B cell (primary cell): ENCODE data around the gene PROC. TPM values are rescaled to one million over a fixed set of nuclear protein-coding genes. Genes with fewer than 3 reads are reported as not detected.

Experiments used
- ATAC-seq: fragments of 200-7000 bp; cut with Tn5 transposase; one replicate; pipeline ENCODE4 v1.10.0; 2021; ENCODE audit warnings: low read depth, mild to moderate bottlenecking, moderate number of reproducible peaks, moderate library complexity
- CTCF ChIA-PET: fragments of 350-600 bp; sonication (Branson Sonifier 250); formaldehyde crosslinking; loops from one replicate; lab custom pipeline; 2021; ENCODE audit warnings: antibody characterized with exemption, inconsistent platforms; lab: Charles Lee
- POLR2A ChIA-PET: fragments of 350-600 bp; sonication (Branson Sonifier 250); formaldehyde crosslinking; loops from one replicate; lab custom pipeline; 2021; ENCODE audit warnings: antibody characterized with exemption; lab: Charles Lee
- DNase-seq: peaks from one replicate; pipeline ENCODE4 v3.0.0; 2013
- H2AFZ ChIP-seq: 2 replicates; pipeline ENCODE4 v1.6.1; 2012; ENCODE audit warnings: mild to moderate bottlenecking, low read depth, low read length; ENCODE audit not compliant: insufficient read depth, poor library complexity, severe bottlenecking
- H3K27ac ChIP-seq, 2 donors: 1 replicate in 1 of 2; 2 replicates in 1 of 2; pipeline ENCODE4 v1.5.1; 2012 to 2013; ENCODE audit warnings: low read length in 2 of 2, mild to moderate bottlenecking in 2 of 2, moderate library complexity in 1 of 2
- H3K27me3 ChIP-seq, 4 experiments: fragments of 200-600 bp in 1 of 4; sonication (generic) in 1 of 4; replicated peaks in 1 of 4; 1 replicate in 2 of 4; 2 replicates in 2 of 4; pipeline versions ENCODE4 v1.6.1 to v1.7.0; 2013 to 2016; ENCODE audit warnings: low read length in 3 of 4, mild to moderate bottlenecking in 2 of 4, mixed read lengths in 1 of 4, moderate library complexity in 1 of 4; ENCODE audit not compliant: insufficient read depth in 4 of 4, control insufficient read depth in 3 of 4; ENCODE audit errors: control extremely low read depth in 1 of 4
- H3K36me3 ChIP-seq, 2 experiments: replicated peaks in 1 of 2; 1 replicate in 1 of 2; 2 replicates in 1 of 2; pipeline versions ENCODE4 v1.6.1 to v1.7.1; 2013; ENCODE audit warnings: low read length in 1 of 2; ENCODE audit not compliant: insufficient read depth in 2 of 2, control insufficient read depth in 1 of 2; ENCODE audit errors: control extremely low read depth in 1 of 2, extremely low read depth in 1 of 2
- H3K4me1 ChIP-seq, 2 donors: fragments of 200-600 bp in 1 of 2; sonication (generic) in 1 of 2; 1 replicate in 1 of 2; 2 replicates in 1 of 2; pipeline versions ENCODE4 v1.5.1 to v1.6.1; 2013 to 2017; ENCODE audit warnings: low read length in 2 of 2; ENCODE audit not compliant: control insufficient read depth in 2 of 2, insufficient read depth in 2 of 2
- H3K4me2 ChIP-seq: replicated peaks from 2 replicates; pipeline ENCODE3; 2012; ENCODE audit warnings: mild to moderate bottlenecking, low read depth, low read length; ENCODE audit not compliant: poor library complexity, severe bottlenecking
- H3K4me3 ChIP-seq, 5 experiments: fragments of 200-600 bp in 1 of 5; sonication (generic) in 1 of 5; 1 replicate in 3 of 5; 2 replicates in 2 of 5; pipeline versions ENCODE4 v1.5.1 to v1.7.0; 2011 to 2016; ENCODE audit warnings: low read length in 4 of 5, mild to moderate bottlenecking in 4 of 5, low read depth in 2 of 5, control low read depth in 1 of 5, moderate library complexity in 1 of 5; ENCODE audit not compliant: insufficient read depth in 1 of 5; ENCODE audit errors: control extremely low read depth in 1 of 5, extremely low read depth in 1 of 5
- H3K79me2 ChIP-seq: fragments of 200-600 bp; sonication (generic); one replicate; pipeline ENCODE4 v1.6.0; 2016; ENCODE audit warnings: low read length; ENCODE audit not compliant: control insufficient read depth, insufficient read depth
- H3K9ac ChIP-seq: fragments of 200-600 bp; sonication (generic); 2 replicates; pipeline ENCODE4 v1.6.1; 2017; ENCODE audit warnings: mild to moderate bottlenecking, low read length, moderate library complexity
- H3K9me3 ChIP-seq, 3 donors: one replicate each; pipeline versions ENCODE4 v1.6.1 to v1.7.1; 2013; ENCODE audit warnings: low read length in 2 of 3; ENCODE audit not compliant: control insufficient read depth in 2 of 3, insufficient read depth in 1 of 3; ENCODE audit errors: control extremely low read depth in 1 of 3
- H4K20me1 ChIP-seq: 2 replicates; pipeline ENCODE4 v1.6.0; 2012; ENCODE audit warnings: mild to moderate bottlenecking, low read length; ENCODE audit not compliant: insufficient read depth, control insufficient read depth, poor library complexity, severe bottlenecking
- H3K27ac Mint-ChIP-seq: one replicate; pipeline ENCODE4 v1.8.0; 2021; ENCODE audit warnings: mixed read lengths
- H3K27me3 Mint-ChIP-seq: one replicate; pipeline ENCODE4 v1.8.0; 2021; ENCODE audit warnings: mixed read lengths
- H3K4me1 Mint-ChIP-seq: one replicate; pipeline ENCODE4 v1.8.0; 2021; ENCODE audit warnings: mixed read lengths
- H3K4me3 Mint-ChIP-seq: one replicate; pipeline ENCODE4 v1.8.0; 2021; ENCODE audit warnings: mixed read lengths
- H3K9me3 Mint-ChIP-seq: one replicate; pipeline ENCODE4 v1.8.0; 2022; ENCODE audit warnings: mixed read lengths; ENCODE audit not compliant: insufficient read depth
- EZH2 ChIP-seq: IDR thresholded peaks from 2 replicates; pipeline ENCODE4 v1.6.1; 2012; ENCODE audit warnings: borderline replicate concordance, low read depth, mild to moderate bottlenecking, moderate library complexity, low read length; ENCODE audit not compliant: insufficient read depth, poor library complexity, severe bottlenecking
- WGBS: methylation state at CpG from one replicate; pipeline ENCODE4 v1.1.5; 2013; ENCODE audit warnings: missing lambda C conversion rate; ENCODE audit not compliant: insufficient coverage; 5-methylcytosine and 5-hydroxymethylcytosine counted together
- intact Hi-C: fragments of 100-400 bp; cut with micrococcal nuclease; formaldehyde crosslinking; loops from one replicate; pipeline ENCODE4 v1.10.0; 2022
- polyA plus RNA-seq: library from polyadenylated mRNA; depleted of rRNA; stranded (reverse); fragments of >200 nt; gene quantifications from 2 replicates; pipeline ENCODE4 v1.2.3, GENCODE V29; 2012
- total RNA-seq, 2 donors: library from RNA; stranded (reverse); fragments of 120-200 nt in 1 of 2; gene quantifications; 1 replicate in 1 of 2; 2 replicates in 1 of 2; pipeline versions ENCODE4 v1.2.3 to v1.2.4, GENCODE V29; 2013 to 2022
- TF ChIP-seq, protein P1 (sequence below): fragments of 200-600 bp; IDR thresholded peaks from one replicate; pipeline ENCODE4 v1.8.0; 2022; ENCODE audit warnings: antibody characterized with exemption, mild to moderate bottlenecking

Gene PROC
- total and polyA plus RNA-seq, 2 donors (not counting 1 experiment from before 2014, with no cell fraction given), result 0.40 TPM; not detected in 1

- Histone ChIP-seq H3K9ac (no peak overlapping the region), H3K79me2 (peaks cover 2% of the 10 kb centered on the region), H3K9me3 (no peaks in the 10 kb centered on the region), H3K36me3 (no peaks in the 10 kb centered on the region), H3K4me2 (no peak overlapping the region), H4K20me1 (no peaks in the 10 kb centered on the region), H3K27me3 (no peaks in the 10 kb centered on the region), H3K4me1 (no peaks in the 10 kb centered on the region), H3K27ac (no peak overlapping the region), H3K4me3 (no peak overlapping the region), H2AFZ (no peak overlapping the region)
- intact Hi-C loops, result no loop called here
- DNase-seq (no peak), ATAC-seq (no peak)
- Mint-ChIP-seq H3K9me3 (no peaks in the 10 kb centered on the region), H3K4me3 (no peak overlapping the region), H3K27ac (no peak overlapping the region), H3K4me1 (peaks cover 8% of the 10 kb centered on the region), H3K27me3 (no peaks in the 10 kb centered on the region)
- POLR2A ChIA-PET, result no interaction called here
- WGBS, result 88% methylated on average over 9 of the region's 13 CpGs
- CTCF ChIA-PET, result interaction anchor here (0.6 kb wide), 1 partner anchor 778 kb away, joined by 4 read pairs; no protein-coding TSS in a partner anchor
- TF ChIP-seq, protein P1, sequence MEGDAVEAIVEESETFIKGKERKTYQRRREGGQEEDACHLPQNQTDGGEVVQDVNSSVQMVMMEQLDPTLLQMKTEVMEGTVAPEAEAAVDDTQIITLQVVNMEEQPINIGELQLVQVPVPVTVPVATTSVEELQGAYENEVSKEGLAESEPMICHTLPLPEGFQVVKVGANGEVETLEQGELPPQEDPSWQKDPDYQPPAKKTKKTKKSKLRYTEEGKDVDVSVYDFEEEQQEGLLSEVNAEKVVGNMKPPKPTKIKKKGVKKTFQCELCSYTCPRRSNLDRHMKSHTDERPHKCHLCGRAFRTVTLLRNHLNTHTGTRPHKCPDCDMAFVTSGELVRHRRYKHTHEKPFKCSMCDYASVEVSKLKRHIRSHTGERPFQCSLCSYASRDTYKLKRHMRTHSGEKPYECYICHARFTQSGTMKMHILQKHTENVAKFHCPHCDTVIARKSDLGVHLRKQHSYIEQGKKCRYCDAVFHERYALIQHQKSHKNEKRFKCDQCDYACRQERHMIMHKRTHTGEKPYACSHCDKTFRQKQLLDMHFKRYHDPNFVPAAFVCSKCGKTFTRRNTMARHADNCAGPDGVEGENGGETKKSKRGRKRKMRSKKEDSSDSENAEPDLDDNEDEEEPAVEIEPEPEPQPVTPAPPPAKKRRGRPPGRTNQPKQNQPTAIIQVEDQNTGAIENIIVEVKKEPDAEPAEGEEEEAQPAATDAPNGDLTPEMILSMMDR, result no peak
- TF ChIP-seq EZH2, result no peak
Observed at GRCh38 chr2:127455566-127456493, 37.6 kb downstream of the PROC start.

DNA sequence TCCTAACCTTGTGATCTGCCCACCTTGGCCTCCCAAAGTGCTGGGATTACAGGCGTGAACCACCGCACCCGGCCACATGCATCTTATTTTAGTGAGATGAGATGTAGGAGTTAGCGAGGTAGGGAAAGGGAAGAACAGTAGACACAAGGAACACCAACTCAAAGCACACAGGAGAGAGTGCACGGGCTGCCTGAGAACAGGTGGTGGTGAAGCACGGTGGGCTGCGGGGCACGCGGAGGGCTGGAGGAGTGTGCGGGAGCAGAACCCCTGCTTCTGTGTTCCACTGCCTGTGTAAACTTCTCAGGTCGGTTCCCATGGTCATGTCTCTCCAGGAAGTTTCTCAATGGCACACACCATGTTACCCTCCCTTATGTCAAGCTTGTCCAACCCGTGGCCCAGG is 38.7 kb downstream of the PROC start:
- H3K4me1 ChIP-seq, result no peaks in the 10 kb centered on the region
- H3K27ac Mint-ChIP-seq, result no peak overlapping the region
- H3K9me3 ChIP-seq, result no peaks in the 10 kb centered on the region
- H3K27me3 ChIP-seq, result no peaks in the 10 kb centered on the region
- no peak overlapping the region for H3K4me3 ChIP-seq
- H3K27ac ChIP-seq, result no peak overlapping the region
- no peak overlapping the region for H3K9ac ChIP-seq
- no peaks in the 10 kb centered on the region for H3K27me3 Mint-ChIP-seq
- intact Hi-C loops, result no loop called here
- TF ChIP-seq EZH2, result no peak
- TF ChIP-seq, protein P1, result no peak
- peaks cover 2% of the 10 kb centered on the region for H3K79me2 ChIP-seq
- ChIA-PET CTCF (interaction anchor here (1.1 kb wide), 1 partner anchor 247 kb away, joined by 3 read pairs; no protein-coding TSS in a partner anchor), POLR2A (no interaction called here)
- H4K20me1 ChIP-seq, result no peaks in the 10 kb centered on the region
- ATAC-seq (no peak), DNase-seq (no peak)
- no peaks in the 10 kb centered on the region for H3K36me3 ChIP-seq
- no peak overlapping the region for H3K4me3 Mint-ChIP-seq
- peaks cover 8% of the 10 kb centered on the region for H3K4me1 Mint-ChIP-seq
- no peaks in the 10 kb centered on the region for H3K9me3 Mint-ChIP-seq
- no peak overlapping the region for H2AFZ ChIP-seq
- WGBS, result 98% methylated on average over 7 of the region's 12 CpGs
- no peak overlapping the region for H3K4me2 ChIP-seq
